GM21528 (cell line): ENCODE results near the gene DSPP.
"Not testable (repeated sequence)": the region's sequence is repeated elsewhere in the genome, so short reads cannot be mapped to it uniquely, and the experiment has no call there.

Experiments
- ATAC-seq: cut with Tn5 transposase; IDR thresholded peaks from one replicate; pipeline ENCODE4 v1.9.1; 2021; ENCODE audit warnings: mild to moderate bottlenecking, moderate library complexity; ENCODE audit not compliant: unreplicated experiment, low FRiP score

Gene DSPP

GRCh38 chr4:87608229-87608628, at the start of gene DSPP:
DSPP (plus strand) TSS chr4:87608529; CDS start chr4:87610909, 2,380 bp downstream.
- no peak for ATAC-seq

DNA sequence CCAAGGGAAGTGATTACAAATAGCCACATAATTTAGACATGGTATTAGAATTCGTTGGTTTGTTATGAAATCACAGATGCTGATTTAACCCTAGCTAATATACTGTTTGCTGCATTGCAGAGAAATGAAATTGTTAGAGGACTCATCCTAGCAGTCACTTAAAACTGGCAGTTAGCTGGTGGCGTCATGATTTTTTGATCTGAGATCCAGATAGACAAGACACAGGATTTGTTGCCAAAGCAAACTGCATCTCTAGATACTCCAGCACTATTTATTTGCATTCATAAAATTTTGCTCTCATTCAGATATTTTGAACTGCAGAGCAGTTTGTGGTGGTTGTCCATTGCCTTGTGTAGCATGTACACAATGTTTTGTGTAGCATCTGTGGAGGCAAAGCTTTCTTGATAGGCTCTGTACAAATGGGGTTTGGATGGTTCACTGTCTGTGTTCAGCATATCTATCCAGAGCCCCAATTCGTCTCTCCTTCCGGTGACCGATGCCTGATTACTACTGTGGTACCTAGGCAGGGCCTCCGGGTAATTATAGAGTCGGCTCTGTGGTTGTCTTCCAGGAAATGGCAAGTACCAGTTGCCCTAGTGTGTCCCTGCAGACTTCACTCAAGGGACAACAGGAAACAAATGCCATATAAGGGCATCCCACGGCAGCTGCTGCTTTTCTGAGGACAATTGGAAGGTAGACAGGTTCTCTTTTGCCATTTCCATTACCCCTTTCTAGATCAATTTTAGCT, 49.1 kb upstream of the DSPP start:
- ATAC-seq: peak; percentile 99

- no peak for ATAC-seq
Observed at GRCh38 chr4:87560802-87561201, 47.5 kb upstream of the DSPP start.

GRCh38 chr4:87565746-87566145, 42.6 kb upstream of the DSPP start:
- no peak for ATAC-seq

- ATAC-seq: no peak
Observed at GRCh38 chr4:87566276-87566675, 42.1 kb upstream of the DSPP start.

GRCh38 chr4:87567191-87567590, 41.1 kb upstream of the DSPP start:
- no peak for ATAC-seq

DNA sequence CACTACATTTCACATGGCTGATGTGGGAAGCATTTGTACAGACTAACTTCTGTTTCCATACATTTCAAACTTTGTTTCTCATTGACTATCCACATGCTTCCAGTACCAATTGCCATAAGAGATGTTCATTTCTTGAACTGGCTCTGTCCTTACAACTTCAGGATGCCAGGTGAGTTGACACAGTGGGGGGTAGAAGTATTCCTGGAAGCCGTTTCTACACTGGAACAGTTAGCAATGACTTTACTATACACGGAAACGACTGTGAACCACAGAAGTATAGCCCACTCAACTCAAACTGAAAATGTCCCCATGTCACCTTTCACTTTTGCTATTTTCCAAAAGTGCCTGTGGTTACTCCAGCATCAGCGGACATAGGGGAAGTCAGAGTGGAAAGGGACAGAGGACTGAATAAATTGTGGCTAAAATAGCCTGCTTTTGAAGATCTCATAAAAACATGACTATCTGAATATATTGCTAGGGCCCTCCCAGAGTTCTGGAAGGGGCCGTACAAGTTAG, 38.0 kb upstream of the DSPP start:
- ATAC-seq: no peak

DNA sequence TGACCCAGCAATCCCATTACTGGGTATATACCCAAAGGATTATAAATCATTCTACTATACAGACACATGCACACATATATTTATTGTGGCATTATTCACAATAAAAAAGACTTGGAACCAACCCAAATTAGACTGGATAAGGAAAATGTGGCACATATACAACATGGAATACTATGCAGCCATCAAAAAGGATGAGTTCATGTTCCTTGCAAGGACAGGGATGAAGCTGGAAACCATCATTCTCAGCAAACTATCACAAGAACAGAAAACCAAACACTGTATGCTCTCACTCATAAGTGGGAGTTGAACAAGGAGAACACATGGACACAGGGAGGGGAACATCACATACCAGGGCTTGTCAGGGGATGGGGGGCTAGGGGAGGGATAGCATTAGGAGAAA, 34.0 kb upstream of the DSPP start:
- not testable (repeated sequence) for ATAC-seq

GRCh38 chr4:87574996-87575395, 33.3 kb upstream of the DSPP start:
- no peak for ATAC-seq

- ATAC-seq: no peak
Observed at GRCh38 chr4:87575408-87575807, 32.9 kb upstream of the DSPP start.

DNA sequence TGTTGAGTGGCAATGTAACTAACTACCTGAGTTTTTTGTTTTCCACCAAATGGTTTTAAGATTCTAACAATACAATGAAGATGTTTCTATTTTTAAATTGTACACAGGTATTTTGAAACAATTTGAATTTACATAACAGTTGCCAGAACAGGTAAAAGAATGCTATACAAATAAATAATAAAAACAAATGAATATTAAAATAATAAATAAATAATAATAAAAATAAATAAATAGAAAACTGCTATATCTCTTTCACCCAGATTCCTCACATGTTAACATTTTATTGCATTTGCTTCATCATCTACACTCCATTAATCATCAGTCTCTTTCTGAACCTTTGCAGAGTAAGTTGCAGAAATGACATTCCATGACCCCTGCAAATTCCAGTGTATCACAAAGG, 32.3 kb upstream of the DSPP start:
- ATAC-seq: no peak

GRCh38 chr4:87579478-87579877, 28.9 kb upstream of the DSPP start:
- no peak for ATAC-seq

GRCh38 chr4:87580057-87580456, 28.3 kb upstream of the DSPP start:
- ATAC-seq: no peak

DNA sequence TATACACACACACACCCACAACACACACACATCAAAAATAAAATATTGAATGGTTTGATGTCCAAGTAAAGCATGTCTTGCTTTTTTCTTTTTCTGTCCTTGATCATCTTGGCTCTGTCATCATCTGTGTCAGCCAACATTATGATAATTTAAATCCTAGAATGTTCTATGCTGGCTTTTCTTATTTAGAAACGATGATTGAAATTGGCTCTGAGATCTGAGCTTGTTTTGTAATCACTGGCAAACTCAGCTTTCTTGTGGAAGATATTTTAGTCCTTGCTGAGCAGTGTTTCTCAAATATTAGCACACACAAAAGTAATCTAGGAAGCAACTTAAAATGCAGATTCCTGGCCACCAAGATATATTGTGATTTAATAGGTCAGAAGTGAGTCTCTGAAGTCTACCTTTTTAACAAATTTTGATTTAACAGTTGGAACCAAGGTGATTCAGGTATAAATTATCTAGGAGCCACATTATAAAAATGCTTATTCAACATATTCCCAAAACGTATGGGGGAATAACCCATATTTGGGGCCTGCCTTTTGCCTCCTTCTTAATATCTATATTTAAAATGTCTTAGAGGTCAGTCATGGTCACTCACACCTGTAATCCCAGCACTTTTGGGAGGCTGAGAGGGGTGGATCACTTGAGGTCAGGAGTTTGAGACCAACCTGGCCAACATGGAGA, 24.0 kb upstream of the DSPP start:
- ATAC-seq: no peak

DNA sequence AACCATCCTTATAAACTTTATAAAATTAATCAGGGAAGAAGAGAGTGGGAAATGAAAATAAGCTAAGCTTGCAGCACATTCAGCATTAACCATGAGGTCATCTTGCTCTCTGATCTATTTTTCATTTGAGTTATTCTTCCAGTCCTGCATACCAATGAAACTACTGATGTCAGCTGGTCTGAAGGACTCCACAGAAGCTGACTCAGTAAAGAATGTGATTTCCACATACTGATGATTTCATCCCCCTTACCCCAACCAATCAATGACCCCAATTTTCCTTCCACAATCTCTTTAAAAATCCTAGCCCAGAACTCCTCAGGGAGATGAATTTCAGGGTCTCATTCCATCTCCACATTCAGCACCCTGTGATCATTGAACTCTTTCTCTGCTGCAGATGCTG, 18.8 kb upstream of the DSPP start:
- no peak for ATAC-seq

DNA sequence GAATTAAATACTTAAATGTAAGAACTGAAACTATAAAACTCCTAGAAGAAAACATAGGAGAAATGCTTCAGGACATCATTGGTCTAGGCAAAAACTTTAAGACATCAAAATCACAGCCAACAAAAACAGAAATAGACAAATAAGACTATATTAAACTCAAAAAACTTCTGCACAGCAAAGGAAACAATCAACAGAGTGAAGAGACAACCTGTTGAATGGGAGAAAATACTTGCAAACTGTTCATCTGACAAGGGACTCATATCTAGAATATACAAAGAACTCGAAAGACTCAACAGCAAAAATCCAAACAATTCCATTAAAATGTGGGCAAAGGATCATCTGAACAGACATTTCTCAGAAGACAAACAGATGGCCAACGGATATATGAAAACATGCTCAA, 16.2 kb upstream of the DSPP start:
- ATAC-seq: no peak

- ATAC-seq: no peak
Observed at GRCh38 chr4:87601361-87601760, 7.0 kb upstream of the DSPP start.

DNA sequence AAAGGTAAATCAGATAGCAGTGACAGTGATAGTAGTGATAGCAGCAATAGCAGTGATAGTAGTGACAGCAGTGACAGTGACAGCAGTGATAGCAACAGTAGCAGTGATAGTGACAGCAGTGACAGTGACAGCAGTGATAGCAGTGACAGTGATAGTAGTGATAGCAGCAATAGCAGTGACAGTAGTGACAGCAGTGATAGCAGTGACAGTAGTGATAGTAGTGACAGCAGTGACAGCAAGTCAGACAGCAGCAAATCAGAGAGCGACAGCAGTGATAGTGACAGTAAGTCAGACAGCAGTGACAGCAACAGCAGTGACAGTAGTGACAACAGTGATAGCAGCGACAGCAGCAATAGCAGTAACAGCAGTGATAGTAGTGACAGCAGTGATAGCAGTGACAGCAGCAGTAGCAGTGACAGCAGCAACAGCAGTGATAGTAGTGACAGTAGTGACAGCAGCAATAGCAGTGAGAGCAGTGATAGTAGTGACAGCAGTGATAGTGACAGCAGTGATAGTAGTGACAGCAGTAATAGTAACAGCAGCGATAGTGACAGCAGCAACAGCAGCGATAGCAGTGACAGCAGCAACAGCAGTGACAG, 6.1 kb downstream of the DSPP start:
- no peak for ATAC-seq

GRCh38 chr4:87616268-87616667, 7.9 kb downstream of the DSPP start:
- ATAC-seq: no peak

DNA sequence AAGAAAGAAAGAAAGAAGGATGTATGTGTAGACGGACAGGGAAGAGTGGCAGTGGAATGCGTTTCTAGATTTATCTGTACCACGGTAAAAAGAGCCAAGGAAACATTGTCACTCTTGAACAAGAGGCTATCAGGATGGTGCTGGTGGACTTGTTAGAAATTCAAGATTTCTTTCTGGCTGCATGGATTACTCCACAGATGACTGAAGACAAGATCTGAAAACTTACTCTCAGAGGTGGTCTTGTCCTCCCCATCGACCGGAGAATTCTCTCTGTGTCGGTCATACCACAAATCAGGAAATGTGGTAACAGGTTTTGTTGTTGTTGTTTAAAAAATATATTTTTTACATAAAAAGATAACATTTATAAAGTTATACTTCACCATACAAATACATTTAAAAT, 11.8 kb downstream of the DSPP start:
- no peak for ATAC-seq

- no peak for ATAC-seq
Observed at GRCh38 chr4:87620491-87620890, 12.2 kb downstream of the DSPP start.

GRCh38 chr4:87622303-87622702, 14.0 kb downstream of the DSPP start:
- no peak for ATAC-seq
